Fibroblast of lung (primary cell): ENCODE measurements around the gene ERCC6L. TPM values are rescaled to one million over a fixed set of nuclear protein-coding genes. Genes with fewer than 3 reads are reported as not detected.
A peak's percentile ranks its signal among the peaks of the same experiment; 100 is the strongest.

Source experiments
- DNase-seq, 2 donors: peaks; one replicate each; pipeline versions ENCODE4 v3.0.0 to v3.0.0-alpha.2; 2010; ENCODE audit warnings: low read depth in 2 of 2
- H2AFZ ChIP-seq: 2 replicates; pipeline ENCODE4 v1.5.1; 2012; ENCODE audit warnings: low read length, control low read depth, inconsistent platforms
- H3K27ac ChIP-seq: 2 replicates; pipeline ENCODE4 v1.5.1; 2011; ENCODE audit warnings: low read length, control low read depth; ENCODE audit not compliant: insufficient read depth
- H3K27me3 ChIP-seq: 2 replicates; pipeline ENCODE4 v1.5.1; 2011; ENCODE audit warnings: mild to moderate bottlenecking, low read length; ENCODE audit not compliant: control insufficient read depth, insufficient read depth
- H3K36me3 ChIP-seq: 2 replicates; pipeline ENCODE4 v1.5.1; 2011; ENCODE audit warnings: low read length; ENCODE audit not compliant: control insufficient read depth, insufficient read depth
- H3K4me1 ChIP-seq: 2 replicates; pipeline ENCODE4 v1.5.1; 2011; ENCODE audit warnings: low read length; ENCODE audit not compliant: control insufficient read depth, insufficient read depth; ENCODE audit errors: extremely low read depth
- H3K4me2 ChIP-seq: 2 replicates; pipeline ENCODE4 v1.5.1; 2011; ENCODE audit warnings: low read length, control low read depth; ENCODE audit not compliant: insufficient read depth; ENCODE audit errors: extremely low read depth
- H3K4me3 ChIP-seq, 4 experiments: fragments of 200-600 bp in 1 of 4; sonication (generic) in 1 of 4; replicated peaks in 1 of 4; 2 replicates each; pipeline ENCODE4 v1.5.1; 2011 to 2016; ENCODE audit warnings: low read length in 4 of 4, low read depth in 3 of 4, mild to moderate bottlenecking in 3 of 4, control low read depth in 2 of 4, inconsistent platforms in 1 of 4, mixed read lengths in 1 of 4; ENCODE audit not compliant: insufficient read depth in 1 of 4; ENCODE audit errors: control extremely low read depth in 1 of 4
- H3K79me2 ChIP-seq: 2 replicates; pipeline ENCODE4 v1.5.1; 2012; ENCODE audit warnings: mild to moderate bottlenecking, low read length, inconsistent platforms; ENCODE audit not compliant: control insufficient read depth, insufficient read depth
- H3K9ac ChIP-seq: 2 replicates; pipeline ENCODE4 v1.5.1; 2011; ENCODE audit warnings: mild to moderate bottlenecking, low read length, control low read depth; ENCODE audit not compliant: insufficient read depth
- H3K9me3 ChIP-seq: 2 replicates; pipeline ENCODE4 v1.5.1; 2012; ENCODE audit warnings: low read depth, low read length; ENCODE audit not compliant: control insufficient read depth, insufficient read depth
- H4K20me1 ChIP-seq: 2 replicates; pipeline ENCODE4 v1.5.1; 2011; ENCODE audit warnings: low read length; ENCODE audit not compliant: control insufficient read depth, insufficient read depth; ENCODE audit errors: extremely low read depth
- CTCF ChIP-seq, 2 donors: IDR thresholded peaks in 1 of 2; conservative IDR thresholded peaks in 1 of 2; 1 replicate in 1 of 2; 2 replicates in 1 of 2; pipeline ENCODE4 v1.5.1; 2011 to 2012; ENCODE audit warnings: low read length in 2 of 2, control low read depth in 1 of 2, inconsistent platforms in 1 of 2, low read depth in 1 of 2, mild to moderate bottlenecking in 1 of 2
- EZH2 ChIP-seq: IDR thresholded peaks from 2 replicates; pipeline ENCODE4 v1.5.1; 2012; ENCODE audit warnings: low read length, control low read depth, mild to moderate bottlenecking; ENCODE audit errors: missing control alignments
- polyA plus RNA-seq, 2 donors: library from polyadenylated mRNA; depleted of rRNA in 1 of 2; stranded (reverse) in 1 of 2; unstranded in 1 of 2; fragments of >200 nt; gene quantifications; 2 replicates each; pipeline ENCODE4 v1.2.1, GENCODE V29; 2011 to 2012; ENCODE audit warnings: missing spikeins in 1 of 2
- total RNA-seq: library from RNA; depleted of rRNA; stranded (reverse); fragments of >200 nt; gene quantifications from 2 replicates; pipeline ENCODE4 v1.2.1, GENCODE V29; 2014

ERCC6L gene
- total and polyA plus RNA-seq, 2 donors (not counting 1 experiment from before 2014, with no cell fraction given) = 0.66 to 1.7 TPM

DNA sequence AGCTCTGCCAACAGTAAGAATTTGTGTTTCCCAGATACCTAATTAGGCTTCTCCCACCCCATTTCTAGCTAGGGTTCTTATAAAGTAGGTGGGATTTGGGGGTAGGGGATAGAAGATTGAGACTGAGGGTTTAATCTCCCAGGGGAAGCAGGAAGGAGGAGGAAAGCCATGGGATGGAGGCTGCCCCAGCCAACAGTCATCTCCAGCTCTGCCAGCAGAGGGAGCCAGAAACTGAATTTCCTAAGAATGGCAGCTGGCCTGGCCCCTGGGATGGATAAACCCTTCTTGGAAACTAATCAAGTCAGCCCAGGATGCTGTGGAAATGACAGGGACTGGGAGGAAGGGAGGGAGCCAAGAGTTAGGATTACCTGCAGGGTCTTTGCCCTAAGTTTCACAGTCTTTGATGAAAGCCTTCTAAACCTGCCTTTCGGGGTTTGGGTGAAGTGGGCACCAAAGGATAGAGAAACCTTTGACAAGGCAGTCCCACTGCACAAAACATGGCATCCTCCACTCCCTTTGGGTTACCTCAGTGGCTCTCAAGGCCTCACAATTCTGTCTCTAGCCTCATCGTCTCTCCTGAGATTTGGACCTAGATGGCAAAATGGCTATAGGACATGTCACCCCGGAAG is 6.7 kb upstream of the ERCC6L start:
- no peak overlapping the region for H3K4me3 ChIP-seq
- no peaks in the 10 kb centered on the region for H3K27me3 ChIP-seq
- TF ChIP-seq EZH2 (no peak), CTCF (conservative IDR thresholded peaks at IDR 0.05 in 1 of 2, IDR thresholded peaks at IDR 0.05 in 1 of 2; ENCODE audit: low read depth in 1 of 2, low read length in 2 of 2) (peak; percentile 64 to 71)
- no peak overlapping the region for H3K4me2 ChIP-seq
- no peaks in the 10 kb centered on the region for H4K20me1 ChIP-seq
- H3K9me3 ChIP-seq = no peaks in the 10 kb centered on the region
- DNase-seq = peak; percentile 36 to 64
- H3K79me2 ChIP-seq = no peaks in the 10 kb centered on the region
- H2AFZ ChIP-seq = no peak overlapping the region
- H3K27ac ChIP-seq = no peak overlapping the region
- no peaks in the 10 kb centered on the region for H3K36me3 ChIP-seq
- no peak overlapping the region for H3K9ac ChIP-seq
- H3K4me1 ChIP-seq = no peaks in the 10 kb centered on the region

- Histone ChIP-seq H3K27me3 (no peaks in the 10 kb centered on the region), H3K4me2 (no peak overlapping the region), H3K9me3 (no peaks in the 10 kb centered on the region), H3K4me1 (no peaks in the 10 kb centered on the region), H3K9ac (no peak overlapping the region), H3K4me3 (no peak overlapping the region), H4K20me1 (no peaks in the 10 kb centered on the region), H3K79me2 (no peaks in the 10 kb centered on the region), H2AFZ (no peak overlapping the region), H3K36me3 (no peaks in the 10 kb centered on the region), H3K27ac (no peak overlapping the region)
- DNase-seq = peak; percentile 41 to 67
- TF ChIP-seq EZH2 (no peak), CTCF (conservative IDR thresholded peaks at IDR 0.05 in 1 of 2, IDR thresholded peaks at IDR 0.05 in 1 of 2; ENCODE audit: low read depth in 1 of 2, low read length in 2 of 2) (no peak)
These were observed 4.6 kb upstream of the ERCC6L start for GRCh38 chrX:72243472-72243871.

GRCh38 chrX:72240976-72241375 is 2.1 kb upstream of the ERCC6L start:
- no peak overlapping the region for H3K27ac ChIP-seq
- no peak for TF ChIP-seq EZH2
- no peak overlapping the region for H3K4me2 ChIP-seq
- no peak for DNase-seq
- no peaks in the 10 kb centered on the region for H3K36me3 ChIP-seq
- no peaks in the 10 kb centered on the region for H3K9me3 ChIP-seq
- H2AFZ ChIP-seq = no peak overlapping the region
- peaks cover 2% of the 10 kb centered on the region for H3K79me2 ChIP-seq
- no peaks in the 10 kb centered on the region for H4K20me1 ChIP-seq
- H3K4me3 ChIP-seq = no peak overlapping the region
- H3K27me3 ChIP-seq = no peaks in the 10 kb centered on the region
- no peak overlapping the region for H3K9ac ChIP-seq
- H3K4me1 ChIP-seq = no peaks in the 10 kb centered on the region
